Hematopoietic multipotent progenitor cell treated with erythropoietin and hydrocortisone succinate and interleukin-3 and kit ligand, for 15 days (in vitro differentiated cells): ENCODE results near the gene SAMD11.
"Not testable (repeated sequence)": the region's sequence is repeated elsewhere in the genome, so short reads cannot be mapped to it uniquely, and the experiment has no call there.

ENCODE experiments used
- DNase-seq: peaks from one replicate; pipeline ENCODE4 v3.0.0-alpha.2; 2015; ENCODE audit warnings: low spot score

SAMD11 gene

GRCh38 chr1:943545-944340 lies 20.0 kb downstream of the SAMD11 start:
- DNase-seq = no peak

GRCh38 chr1:944341-945325 lies 20.9 kb downstream of the SAMD11 start:
- DNase-seq = no peak

GRCh38 chr1:945688-946556 lies 22.2 kb downstream of the SAMD11 start:
- DNase-seq = no peak

GRCh38 chr1:946811-947210 lies 23.1 kb downstream of the SAMD11 start:
- not testable (repeated sequence) for DNase-seq

GRCh38 chr1:947958-948357 lies 24.2 kb downstream of the SAMD11 start:
- no peak for DNase-seq

GRCh38 chr1:950268-950667 lies 26.5 kb downstream of the SAMD11 start:
- DNase-seq = no peak

- DNase-seq = no peak
Observed at GRCh38 chr1:950881-951280, 27.2 kb downstream of the SAMD11 start.

- DNase-seq = no peak
Observed at GRCh38 chr1:951364-951763, 27.6 kb downstream of the SAMD11 start.

GRCh38 chr1:952201-952600 lies 28.5 kb downstream of the SAMD11 start:
- no peak for DNase-seq

- DNase-seq = no peak
Observed at GRCh38 chr1:952603-953002, 28.9 kb downstream of the SAMD11 start.

- no peak for DNase-seq
Observed at GRCh38 chr1:953524-954320, 30.0 kb downstream of the SAMD11 start.

GRCh38 chr1:954927-955326 lies 31.2 kb downstream of the SAMD11 start:
- no peak for DNase-seq

GRCh38 chr1:955474-955873 lies 31.8 kb downstream of the SAMD11 start:
- DNase-seq = no peak

- DNase-seq = no peak
Observed at GRCh38 chr1:956636-957035, 32.9 kb downstream of the SAMD11 start.

GRCh38 chr1:958823-959730 lies 35.4 kb downstream of the SAMD11 start, which contains the start of gene NOC2L:
Gene NOC2L, minus strand, starts transcription at chr1:959256. Its CDS starts 16 bp downstream, at chr1:959240.
- peak; percentile 92 for DNase-seq

GRCh38 chr1:959731-960362 lies 36.1 kb downstream of the SAMD11 start:
- DNase-seq = no peak

- DNase-seq = peak; percentile 75
Observed at GRCh38 chr1:960363-961131, 36.8 kb downstream of the SAMD11 start, which contains the start of gene KLHL17. Gene KLHL17, plus strand, starts transcription at chr1:960584. Its CDS starts 110 bp downstream, at chr1:960694.

GRCh38 chr1:961132-961669 lies 37.5 kb downstream of the SAMD11 start:
- DNase-seq = no peak
